Measurements from ENCODE around the gene SYNE1. TPM values are rescaled to one million over a fixed set of nuclear protein-coding genes. Genes with fewer than 3 reads are reported as not detected.

SYNE1 gene
- polyA plus RNA-seq, 3 donors = 92.5 to 119 (median 93.6) TPM

DNA sequence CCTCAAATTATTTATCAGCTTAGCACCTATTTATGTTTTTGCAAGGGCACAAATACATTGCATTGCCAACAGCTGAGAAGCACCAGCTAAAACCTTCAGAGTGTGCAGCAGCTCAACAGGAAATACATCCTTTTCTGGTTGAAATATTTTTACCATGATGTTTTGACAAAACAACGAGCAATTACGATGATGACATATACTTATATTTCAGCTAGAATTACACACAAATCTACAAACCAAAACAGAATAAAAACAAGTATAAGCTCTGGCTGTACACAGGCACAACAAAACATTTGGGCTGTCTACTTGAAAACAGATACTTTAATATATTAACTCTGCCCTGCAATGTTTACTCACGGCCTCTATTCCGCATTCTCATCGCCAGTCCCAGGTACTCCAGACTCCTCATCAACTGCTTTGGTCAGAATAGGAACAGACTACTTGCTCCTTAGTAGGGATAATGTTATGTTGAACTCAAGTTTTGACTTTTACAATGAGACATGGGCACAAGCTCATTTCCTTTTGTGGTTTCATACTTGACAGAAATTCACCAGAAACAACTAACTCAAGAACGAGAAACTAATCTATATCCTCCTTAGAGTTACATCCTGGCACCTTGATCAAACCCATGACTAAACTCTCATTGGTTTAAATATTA is 452.1 kb downstream of the SYNE1 start:
- no peak for DNase-seq

DNA sequence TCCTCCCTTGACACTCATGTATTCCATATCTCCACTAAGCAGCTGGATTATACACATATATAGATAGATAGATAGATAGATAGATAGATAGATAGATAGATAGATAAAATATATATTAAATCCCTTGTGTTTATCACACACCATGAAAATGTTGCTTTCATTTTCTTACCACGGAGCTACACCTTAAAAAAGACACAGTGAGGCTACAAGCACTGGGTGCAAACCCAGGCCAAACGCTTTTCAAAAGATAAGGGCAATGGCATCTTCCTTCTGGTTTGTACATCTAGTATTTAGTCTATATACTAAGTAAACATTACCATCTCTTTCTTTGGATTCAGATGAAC is 452.6 kb downstream of the SYNE1 start:
- DNase-seq = no peak

DNA sequence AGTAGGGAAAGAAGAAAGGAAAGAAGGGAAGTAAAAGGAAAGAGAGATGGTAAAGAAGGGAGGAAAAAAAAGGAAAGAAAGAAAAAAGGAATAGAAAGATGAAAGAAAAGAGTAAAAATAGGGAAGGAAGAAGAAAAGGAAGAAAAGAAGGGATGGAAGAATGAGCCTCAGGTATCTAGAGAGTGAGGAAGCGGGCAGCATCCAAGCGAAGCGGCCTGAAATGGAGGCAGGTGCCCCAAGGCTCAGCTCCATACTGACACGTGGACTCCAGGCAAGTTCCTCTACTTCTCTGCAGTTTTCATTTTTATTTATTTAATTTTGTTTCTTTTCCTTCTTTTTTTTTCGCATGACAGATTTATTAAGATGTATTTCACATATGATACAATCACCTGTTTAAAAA is 456.6 kb downstream of the SYNE1 start:
- no peak for DNase-seq

DNA sequence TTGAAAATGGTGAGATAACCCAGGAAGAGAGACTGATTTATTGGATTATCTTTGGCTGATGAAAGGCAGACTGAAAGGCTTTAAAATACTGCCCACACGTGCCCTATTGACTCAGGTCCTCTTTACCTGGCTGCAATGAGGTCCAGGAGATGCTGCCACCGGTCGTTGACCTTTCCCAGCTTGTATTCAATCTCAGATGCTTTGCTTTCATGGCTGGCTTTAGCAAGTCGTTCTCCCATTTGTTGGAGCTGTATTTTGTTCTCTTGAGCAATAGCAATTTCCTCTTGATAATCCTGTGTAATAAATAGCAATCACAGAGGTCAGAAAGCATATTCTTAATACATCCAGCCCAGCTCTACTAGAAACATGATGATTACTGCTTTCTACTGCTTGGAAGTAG is 460.9 kb downstream of the SYNE1 start:
- no peak for DNase-seq

DNA sequence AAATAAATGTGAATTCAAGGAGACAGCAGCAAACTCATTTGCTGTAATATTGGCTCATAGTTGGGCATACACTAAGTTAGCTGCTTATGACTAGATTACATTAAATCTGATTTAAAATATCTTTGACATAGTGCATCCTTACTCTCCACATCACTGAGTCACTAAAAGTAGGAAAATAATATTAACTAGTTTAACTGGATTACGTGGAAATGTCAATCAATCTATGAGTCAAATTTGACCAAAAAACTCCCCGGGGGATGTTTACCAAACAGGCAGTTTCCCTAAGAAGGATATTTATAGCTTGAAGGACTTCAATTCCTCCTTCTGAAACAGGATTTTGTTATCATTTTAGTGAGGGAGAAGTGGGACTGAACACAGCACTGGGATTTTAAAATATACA is 463.2 kb downstream of the SYNE1 start:
- no peak for DNase-seq

DNA sequence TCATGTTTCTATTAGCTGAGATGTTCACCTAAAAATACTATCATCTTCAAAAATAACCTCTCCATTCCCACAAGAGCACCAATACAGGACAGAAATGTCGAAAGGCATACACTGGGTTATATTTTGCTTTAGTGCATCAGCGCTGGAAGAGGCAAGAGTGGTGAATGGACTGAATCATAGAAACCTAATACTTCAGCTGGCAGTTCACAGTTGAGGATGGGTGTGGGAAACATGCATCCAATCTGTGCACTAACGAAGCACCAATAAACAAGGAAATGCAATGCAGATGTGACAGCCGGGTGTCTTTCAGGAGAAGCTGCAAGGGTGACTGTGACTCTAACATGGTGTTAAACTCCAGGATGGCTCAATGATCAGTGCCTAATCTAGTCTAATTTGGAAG is 463.8 kb downstream of the SYNE1 start:
- no peak for DNase-seq

DNA sequence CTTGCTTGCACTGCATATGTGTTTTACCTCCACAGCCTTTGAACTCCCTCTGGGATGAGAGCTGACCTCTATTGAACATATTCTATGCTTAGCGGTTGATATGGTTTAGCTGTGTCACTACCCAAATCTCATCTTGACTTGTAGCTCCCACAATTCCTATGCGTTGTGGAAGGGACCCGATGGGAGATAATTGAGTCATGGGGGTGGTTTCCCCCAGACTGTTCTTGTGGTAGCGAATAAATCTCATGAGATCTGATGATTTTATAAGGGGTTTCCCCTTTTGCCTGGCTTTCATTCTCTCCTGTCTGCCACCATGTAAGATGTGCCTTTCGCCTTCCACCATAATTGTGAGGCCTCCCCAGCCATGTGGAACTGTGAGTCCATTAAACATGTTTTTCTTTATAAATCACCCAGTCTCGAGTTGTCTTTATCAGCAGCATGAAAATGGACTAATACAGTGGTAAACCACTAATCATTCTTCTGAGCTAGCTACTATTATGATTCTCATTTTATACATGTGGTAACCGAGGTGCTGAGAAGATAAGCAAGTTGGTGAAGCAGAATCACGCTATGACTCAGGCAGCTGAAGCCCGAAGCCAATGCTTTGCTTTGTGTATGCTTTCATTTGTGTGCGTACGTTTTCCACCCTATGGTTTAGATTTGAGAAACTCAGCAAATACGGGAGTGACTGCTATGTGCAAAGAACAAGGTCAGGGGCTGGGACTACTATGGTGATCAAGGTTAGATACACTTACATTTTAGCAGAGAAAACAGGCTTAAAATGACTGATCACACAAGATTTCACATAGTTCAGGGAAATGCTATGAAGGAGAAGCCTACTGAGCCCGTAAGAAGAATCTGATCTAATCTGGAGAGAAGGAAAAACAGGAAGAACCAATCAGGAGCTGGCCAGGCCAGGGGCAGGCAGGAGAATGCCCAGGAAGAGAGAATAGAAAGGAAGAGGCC is 466.2 kb downstream of the SYNE1 start:
- no peak for DNase-seq

DNA sequence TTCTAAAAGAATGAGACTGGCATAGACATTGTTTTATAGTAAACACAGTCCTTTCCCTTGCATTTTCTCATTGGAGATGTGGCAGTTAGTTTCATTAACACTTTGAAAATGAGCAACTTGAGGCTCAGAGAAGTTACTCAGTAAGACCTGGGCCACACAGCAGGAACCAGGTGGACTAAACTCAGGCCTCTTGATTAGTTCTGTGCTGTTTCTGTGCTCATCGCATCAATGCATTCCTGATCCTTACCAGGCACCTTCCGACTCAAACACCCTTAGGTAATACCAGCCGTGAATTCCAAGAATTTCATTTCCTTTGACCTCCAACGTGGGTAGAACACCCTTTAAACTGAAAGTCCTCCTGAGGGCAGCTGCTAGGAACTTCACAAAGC is 466.9 kb downstream of the SYNE1 start:
- no peak for DNase-seq

DNA sequence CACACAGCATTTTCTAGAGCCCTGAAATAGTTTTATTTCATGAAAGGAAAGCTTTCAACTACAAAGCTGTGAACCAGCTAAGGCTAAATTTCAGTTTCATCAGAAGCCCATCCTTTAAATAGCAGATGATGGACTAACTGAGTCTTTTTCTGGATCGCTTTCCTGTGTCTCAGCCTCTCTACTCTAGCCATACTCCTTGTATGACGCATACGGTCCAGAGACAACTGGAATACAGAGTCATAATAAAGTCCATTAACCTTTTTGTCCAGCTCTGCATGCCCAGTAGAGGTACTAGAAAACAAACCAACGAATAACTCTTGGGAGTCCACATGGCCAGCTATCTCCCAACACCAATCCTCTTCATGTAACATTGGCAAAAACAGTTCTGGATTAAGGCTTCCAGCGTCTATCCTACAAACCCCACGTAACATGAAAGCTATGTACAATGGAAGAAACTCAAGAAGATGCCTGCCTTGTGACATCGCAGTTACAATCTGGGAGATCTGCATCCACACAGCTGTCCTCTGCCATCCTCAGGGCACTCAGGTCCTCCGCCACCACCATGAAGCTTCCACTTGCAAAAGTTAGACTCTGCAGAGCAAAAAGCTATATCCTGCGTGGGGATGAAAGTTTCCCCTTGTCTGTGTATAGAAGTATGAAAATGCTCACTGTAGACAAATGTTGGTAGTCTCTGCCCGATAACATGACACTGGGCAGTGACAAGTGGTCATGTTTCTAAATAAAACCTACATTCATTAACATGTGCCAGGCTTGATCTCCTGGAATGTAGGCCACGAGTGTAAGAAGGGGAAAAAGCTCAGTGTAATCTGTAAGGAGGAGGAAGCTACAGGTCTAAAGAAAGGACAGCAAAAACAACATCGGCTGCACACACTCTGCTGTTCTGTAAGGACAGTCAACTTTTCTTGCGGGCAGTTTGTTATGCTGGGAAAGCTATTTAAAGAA is 469.2 kb downstream of the SYNE1 start:
- DNase-seq = no peak

DNA sequence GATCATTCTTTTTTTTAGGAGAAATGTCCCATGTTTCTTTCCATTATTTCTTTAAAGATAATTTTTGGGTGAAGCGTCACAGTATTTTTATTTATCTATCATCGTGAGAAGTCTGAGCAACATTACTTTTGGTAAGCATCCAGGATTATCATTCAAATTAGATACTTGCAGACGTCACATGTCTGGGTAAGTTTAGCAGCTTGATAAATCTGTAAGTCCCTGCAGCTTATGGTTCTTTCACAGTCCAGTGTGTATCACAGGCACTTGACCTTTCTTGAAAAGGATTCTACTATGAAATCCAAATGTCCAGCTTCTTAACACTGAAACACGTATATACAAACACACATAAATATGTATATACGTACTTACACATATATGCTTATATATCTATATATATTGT is 470.3 kb downstream of the SYNE1 start:
- no peak for DNase-seq

DNA sequence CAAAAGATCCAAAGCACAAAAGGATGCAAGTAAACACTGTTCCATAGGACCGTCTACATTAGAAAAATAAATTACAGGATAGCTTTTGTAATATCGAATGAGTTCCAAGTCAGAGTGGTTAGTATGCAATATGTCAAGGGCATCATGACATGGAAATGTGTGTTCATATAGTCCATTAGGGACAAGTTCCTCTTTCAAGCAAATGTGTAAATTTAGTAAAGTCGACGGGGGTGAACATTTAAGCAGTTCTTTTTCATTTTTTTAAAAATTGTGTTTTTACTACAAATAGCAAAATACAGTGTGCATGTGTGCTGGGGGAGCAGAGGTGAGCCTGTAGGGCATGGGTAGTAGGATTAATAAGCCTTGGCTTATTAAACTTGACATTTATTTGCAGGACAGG is 470.7 kb downstream of the SYNE1 start:
- no peak for DNase-seq

DNA sequence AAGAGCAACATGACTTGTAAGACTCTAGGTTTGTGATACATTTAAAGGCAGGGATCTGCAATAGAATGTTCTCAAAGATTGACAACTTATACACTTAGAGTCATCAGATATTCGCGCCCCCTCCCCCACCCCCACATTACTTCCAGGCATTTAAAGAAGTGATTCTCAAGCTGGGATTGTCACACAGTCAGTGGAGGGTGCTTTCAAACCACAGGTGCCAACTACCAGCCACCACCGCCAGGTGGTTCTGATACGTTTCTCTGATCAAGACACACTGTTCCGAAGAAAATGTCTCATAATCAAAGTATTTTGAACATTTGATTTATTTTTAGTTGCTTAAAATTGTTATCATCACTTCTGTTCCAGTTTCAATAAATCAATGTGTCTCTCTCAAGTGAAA is 472.2 kb downstream of the SYNE1 start:
- no peak for DNase-seq

DNA sequence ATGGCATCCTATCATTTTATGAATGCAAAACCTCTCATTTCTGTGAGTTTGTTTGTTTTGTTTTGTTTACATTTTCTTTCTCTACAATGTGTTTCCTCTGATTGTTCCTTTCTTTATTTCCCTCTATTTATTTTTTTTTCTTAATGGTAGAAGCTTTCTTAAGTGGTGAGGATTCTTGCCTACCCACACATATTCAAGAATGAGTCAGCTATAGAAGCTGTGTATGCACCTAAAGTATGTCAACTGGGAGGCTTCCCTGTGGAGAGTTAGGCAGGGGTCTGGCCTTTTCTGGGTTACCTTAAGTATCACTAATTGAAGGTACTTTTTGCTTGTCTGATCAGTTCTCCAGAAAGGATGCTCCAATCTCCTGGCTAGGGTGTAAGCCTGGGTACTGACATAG is 475.7 kb downstream of the SYNE1 start:
- DNase-seq = no peak

DNA sequence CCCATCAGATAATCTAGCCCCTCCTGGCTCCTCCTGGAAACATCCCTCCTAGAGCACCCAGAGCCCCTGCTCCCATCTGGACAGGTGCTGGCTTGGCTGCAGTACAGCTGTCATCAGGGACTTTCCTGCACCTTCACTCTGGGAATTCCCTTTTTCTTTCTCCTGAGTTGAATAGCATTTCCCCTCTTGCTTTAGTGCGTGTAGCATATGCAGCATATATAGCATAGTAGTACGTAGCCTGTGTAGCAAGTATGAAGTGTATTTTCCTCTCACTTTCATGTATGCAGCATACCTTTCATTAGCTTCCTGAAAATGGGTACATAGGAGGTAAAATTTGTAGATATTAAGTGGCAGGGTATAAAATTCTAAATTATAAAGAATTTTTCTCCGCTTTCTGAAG is 476.8 kb downstream of the SYNE1 start:
- DNase-seq = no peak

DNA sequence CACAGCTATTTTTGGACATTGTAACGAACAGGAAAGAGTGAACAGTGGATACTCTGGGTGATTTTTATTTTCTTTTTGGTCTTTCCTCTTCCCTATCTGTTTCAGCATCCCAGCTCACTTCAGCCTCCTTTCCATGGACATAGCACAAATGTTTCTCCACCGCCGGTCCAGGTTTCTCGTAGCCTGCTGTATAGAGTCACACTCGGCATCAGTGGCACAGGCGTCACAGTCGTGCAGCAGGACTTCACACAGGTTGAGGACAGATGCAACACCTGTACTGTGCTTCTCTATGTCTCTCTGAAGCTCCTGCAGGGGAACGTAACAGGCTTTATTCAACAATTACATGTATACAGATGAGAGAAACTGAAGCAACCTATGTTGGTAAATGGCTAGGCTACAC is 481.4 kb downstream of the SYNE1 start:
- DNase-seq = no peak

DNA sequence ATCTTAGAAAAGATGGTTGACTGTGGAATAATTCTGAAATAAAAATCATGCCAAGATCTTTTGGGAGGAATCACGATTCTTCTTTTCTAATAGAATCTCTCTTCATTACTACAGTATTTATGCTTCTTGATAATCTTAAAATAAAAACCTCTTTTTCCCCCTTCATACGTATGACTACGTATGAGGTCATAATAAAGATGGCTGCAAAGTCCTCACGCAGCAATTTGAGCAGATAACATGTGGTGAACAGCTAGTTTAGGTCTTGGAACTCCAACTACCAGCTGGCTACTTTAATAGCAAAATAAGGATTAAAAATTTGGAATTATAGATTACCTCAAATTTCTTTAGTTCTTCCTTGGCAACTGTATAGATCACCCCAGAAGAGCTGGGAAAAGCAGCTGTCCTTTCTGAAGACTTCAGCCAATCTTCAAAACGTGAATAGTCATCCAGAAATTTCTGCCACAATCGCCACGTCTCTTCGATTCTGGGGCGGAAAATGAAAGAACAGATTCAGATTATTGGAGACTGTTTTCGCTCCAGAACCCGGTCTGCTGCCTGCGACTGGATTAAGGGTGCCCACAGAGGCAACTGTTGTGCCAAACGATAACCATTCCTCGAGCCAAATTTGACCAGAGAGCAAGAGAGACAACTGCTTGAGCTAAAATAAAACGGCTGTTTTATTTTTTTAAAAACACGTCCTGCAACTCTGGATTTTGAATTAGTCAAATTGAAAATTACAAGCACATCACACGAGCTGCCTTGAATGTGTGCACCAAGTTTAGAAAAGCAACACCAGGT is 482.4 kb downstream of the SYNE1 start:
- DNase-seq = no peak

DNA sequence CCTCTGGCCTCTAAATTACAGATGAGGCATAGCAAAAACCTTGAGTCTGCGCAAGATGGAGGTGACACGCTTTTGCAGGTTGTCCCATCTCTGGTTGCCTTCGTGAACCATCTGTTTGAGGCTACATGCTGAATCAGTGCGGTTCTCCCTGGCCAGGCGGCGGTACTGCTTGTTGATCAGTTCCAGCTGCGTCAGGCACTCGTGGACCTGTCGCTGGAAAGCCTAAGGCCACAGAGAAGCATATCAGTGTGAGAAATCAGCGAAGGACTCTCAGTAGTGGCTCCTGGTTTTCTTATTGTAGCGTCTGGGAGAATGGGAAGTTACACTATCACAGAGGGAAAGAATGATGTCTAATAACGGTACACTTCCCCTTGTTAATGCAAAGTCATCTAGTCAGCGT is 485.2 kb downstream of the SYNE1 start:
- DNase-seq = no peak

DNA sequence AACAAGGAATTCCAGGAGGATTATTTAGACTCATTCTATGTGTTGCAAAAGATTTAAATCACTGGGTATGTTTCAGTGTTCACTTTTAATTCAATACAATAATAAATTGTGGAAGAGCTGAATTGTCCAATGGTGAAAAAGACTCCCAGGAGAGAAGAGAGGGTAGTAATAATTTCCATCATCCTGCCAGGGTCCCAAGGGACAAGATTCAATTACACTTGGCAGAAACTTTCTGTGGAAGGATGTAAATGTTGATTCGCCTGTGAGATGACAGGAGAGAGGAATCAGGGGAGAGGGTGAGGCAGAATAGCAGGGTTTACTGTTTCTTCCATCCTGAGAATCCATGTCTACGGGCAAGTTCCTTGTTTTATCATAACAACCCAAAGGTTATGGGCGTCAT is 487.0 kb downstream of the SYNE1 start:
- no peak for DNase-seq

DNA sequence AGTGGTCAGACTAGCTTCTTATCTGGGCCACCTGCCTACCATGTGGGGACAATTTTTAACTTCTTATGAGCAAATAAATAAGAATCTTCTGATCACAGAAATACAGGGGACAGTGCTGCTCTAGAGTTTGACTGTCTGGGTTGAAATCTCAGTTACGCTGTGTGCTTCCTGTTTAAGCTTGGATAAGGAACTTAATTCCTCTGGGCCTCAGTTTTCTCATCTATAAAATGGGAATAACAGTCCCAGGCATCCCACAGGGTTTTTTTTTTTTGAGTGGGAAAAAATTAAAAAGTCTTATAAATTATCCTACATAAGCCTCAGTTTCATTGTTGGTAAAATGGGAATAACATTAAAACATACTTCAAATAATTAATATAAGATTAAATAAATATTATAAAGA is 488.8 kb downstream of the SYNE1 start:
- DNase-seq = no peak

DNA sequence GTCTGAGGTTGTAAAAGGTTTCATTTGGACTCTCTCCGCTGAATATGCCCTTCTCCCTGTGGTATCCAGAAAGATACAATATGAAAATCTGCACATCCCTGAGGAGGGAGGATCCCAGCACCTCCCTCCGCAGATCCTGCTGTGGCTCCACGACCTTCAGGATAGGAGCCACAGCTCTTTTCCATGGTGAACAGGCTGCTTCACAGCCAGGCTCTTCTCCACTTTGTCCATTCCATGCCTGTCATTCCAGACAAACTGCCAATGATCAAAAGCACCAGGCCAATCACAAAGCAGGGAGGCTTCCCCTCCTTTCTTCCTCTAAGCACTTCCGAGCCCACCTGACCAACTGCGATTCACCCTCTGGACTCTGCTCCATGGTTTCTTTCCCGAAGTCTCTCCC is 489.9 kb downstream of the SYNE1 start:
- no peak for DNase-seq

DNA sequence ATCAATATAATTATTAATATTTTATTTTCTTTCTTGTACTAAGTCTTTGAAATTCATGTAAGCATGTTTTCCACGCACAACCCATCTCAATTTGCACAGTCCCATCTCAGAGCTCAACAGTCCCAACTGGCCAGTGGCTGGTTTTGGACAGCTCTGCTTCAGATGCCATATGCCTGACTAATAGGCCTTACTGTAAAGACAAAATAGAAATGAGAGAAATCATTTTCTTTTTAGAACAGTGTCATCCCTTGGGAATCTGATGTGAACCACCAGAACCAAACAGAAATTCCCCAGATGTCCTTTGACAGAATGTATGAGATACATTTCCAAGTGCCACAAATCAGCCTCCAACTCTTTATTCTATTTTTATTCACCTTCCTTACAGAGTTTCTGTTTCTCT is 490.8 kb downstream of the SYNE1 start:
- DNase-seq = no peak

DNA sequence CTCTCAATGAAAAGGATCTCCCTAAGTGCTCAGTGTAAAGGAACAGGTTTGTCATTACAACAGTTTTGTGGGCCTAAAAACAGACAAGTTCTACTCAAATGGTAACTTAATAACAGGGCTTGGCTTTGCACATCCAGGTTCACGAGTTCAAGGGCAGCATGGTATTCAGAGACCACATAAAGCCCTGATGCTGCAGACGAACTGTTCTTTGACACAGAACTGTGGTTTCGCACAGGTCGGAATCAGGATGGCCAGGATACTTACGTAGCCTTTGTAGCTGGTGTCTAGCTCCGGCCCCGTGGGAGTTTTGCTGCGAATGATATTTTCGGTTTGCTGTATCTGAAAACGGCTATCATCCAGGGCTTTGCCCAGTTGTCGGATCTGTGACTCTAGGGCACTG is 493.8 kb downstream of the SYNE1 start:
- no peak for DNase-seq

Measured in renal pelvis (tissue), 4 donors.